ENCODE data around the gene NPIPB4.
"Not testable (repeated sequence)": the region's sequence is repeated elsewhere in the genome, so short reads cannot be mapped to it uniquely, and the experiment has no call there.

Gene NPIPB4

GRCh38 chr16:21857656-21858055 is at the start of gene NPIPB4:
TSS of gene NPIPB4 (minus strand) at chr16:21857756. CDS start at chr16:21857378, 378 bp downstream.
- DNase-seq, result not testable (repeated sequence)

GRCh38 chr16:21898998-21899397 is 41.4 kb upstream of the NPIPB4 start:
- not testable (repeated sequence) for DNase-seq

GRCh38 chr16:21881988-21882387 is 24.4 kb upstream of the NPIPB4 start:
- DNase-seq, result peak; percentile 15

- not testable (repeated sequence) for DNase-seq
Measured at GRCh38 chr16:21837186-21837585, 20.4 kb downstream of the NPIPB4 start.

- not testable (repeated sequence) for DNase-seq
Measured at GRCh38 chr16:21836334-21836733, 21.2 kb downstream of the NPIPB4 start.

GRCh38 chr16:21835747-21836146 is 21.8 kb downstream of the NPIPB4 start:
- DNase-seq, result not testable (repeated sequence)

GRCh38 chr16:21834211-21834610 is 23.3 kb downstream of the NPIPB4 start:
- DNase-seq, result not testable (repeated sequence)

- DNase-seq, result not testable (repeated sequence)
Measured at GRCh38 chr16:21829929-21830328, 27.6 kb downstream of the NPIPB4 start.

- not testable (repeated sequence) for DNase-seq
Measured at GRCh38 chr16:21826067-21826706, 31.4 kb downstream of the NPIPB4 start.

- not testable (repeated sequence) for DNase-seq
Measured at GRCh38 chr16:21825526-21825925, 32.0 kb downstream of the NPIPB4 start.

GRCh38 chr16:21823258-21823657 is 34.3 kb downstream of the NPIPB4 start:
- DNase-seq, result not testable (repeated sequence)

GRCh38 chr16:21820908-21821465 is 36.6 kb downstream of the NPIPB4 start:
- not testable (repeated sequence) for DNase-seq

- DNase-seq, result peak; percentile 56
Measured at GRCh38 chr16:21820028-21820907, 37.3 kb downstream of the NPIPB4 start.

GRCh38 chr16:21819617-21820016 is 37.9 kb downstream of the NPIPB4 start:
- DNase-seq, result not testable (repeated sequence)

GRCh38 chr16:21817012-21817411 is 40.5 kb downstream of the NPIPB4 start:
- not testable (repeated sequence) for DNase-seq

GRCh38 chr16:21815694-21816093 is 41.9 kb downstream of the NPIPB4 start:
- not testable (repeated sequence) for DNase-seq

- DNase-seq, result not testable (repeated sequence)
Measured at GRCh38 chr16:21802375-21802663, 55.2 kb downstream of the NPIPB4 start.

GRCh38 chr16:21801538-21802374 is 55.8 kb downstream of the NPIPB4 start:
- DNase-seq, result peak; percentile 66

GRCh38 chr16:21798601-21799000 is 59.0 kb downstream of the NPIPB4 start:
- not testable (repeated sequence) for DNase-seq

- not testable (repeated sequence) for DNase-seq
Measured at GRCh38 chr16:21793310-21793709, 64.2 kb downstream of the NPIPB4 start.

GRCh38 chr16:21790506-21790905 is 67.0 kb downstream of the NPIPB4 start:
- DNase-seq, result not testable (repeated sequence)
